H9 (cell line): Measurements from ENCODE around the gene ABCB6. TPM values are rescaled to one million over a fixed set of nuclear protein-coding genes. Genes with fewer than 3 reads are reported as not detected.

ENCODE experiments used
- DNase-seq: peaks from one replicate; pipeline ENCODE4 v3.0.0-alpha.2; 2017
- H2AFZ ChIP-seq: one replicate; pipeline ENCODE4 v1.6.1; 2013; ENCODE audit warnings: mild to moderate bottlenecking, low read length, control low read depth, moderate library complexity
- H2AK5ac ChIP-seq: 2 replicates; pipeline ENCODE4 v1.6.1; 2013; ENCODE audit warnings: low read length, control low read depth, mixed read lengths; ENCODE audit not compliant: insufficient read length
- H2BK120ac ChIP-seq: one replicate; pipeline ENCODE4 v1.6.1; 2013; ENCODE audit warnings: low read depth, mild to moderate bottlenecking, low read length, control low read depth, inconsistent platforms; ENCODE audit not compliant: poor library complexity, severe bottlenecking
- H2BK12ac ChIP-seq: 2 replicates; pipeline ENCODE4 v1.6.1; 2013; ENCODE audit warnings: low read length, control low read depth, mixed read lengths, low read depth; ENCODE audit not compliant: insufficient read length
- H2BK15ac ChIP-seq: 2 replicates; pipeline ENCODE4 v1.6.1; 2013; ENCODE audit warnings: low read depth, low read length, control low read depth
- H2BK20ac ChIP-seq: one replicate; pipeline ENCODE4 v1.6.1; 2013; ENCODE audit warnings: low read depth, mild to moderate bottlenecking, low read length, control low read depth, inconsistent platforms; ENCODE audit not compliant: poor library complexity, severe bottlenecking
- H2BK5ac ChIP-seq: 2 replicates; pipeline ENCODE4 v1.6.1; 2013; ENCODE audit warnings: low read length, control low read depth, mixed read lengths; ENCODE audit not compliant: insufficient read length
- H3K14ac ChIP-seq: 2 replicates; pipeline ENCODE4 v1.6.1; 2013; ENCODE audit warnings: low read length, control low read depth; ENCODE audit not compliant: insufficient read depth
- H3K18ac ChIP-seq: 2 replicates; pipeline ENCODE4 v1.6.1; 2013; ENCODE audit warnings: low read depth, mild to moderate bottlenecking, mixed read lengths, low read length, control low read depth; ENCODE audit not compliant: insufficient read length
- H3K23ac ChIP-seq: 2 replicates; pipeline ENCODE4 v1.6.1; 2013; ENCODE audit warnings: low read length, control low read depth, mixed read lengths, low read depth; ENCODE audit not compliant: insufficient read length
- H3K23me2 ChIP-seq: 2 replicates; pipeline ENCODE4 v1.6.1; 2013; ENCODE audit warnings: low read depth, mild to moderate bottlenecking, mixed read lengths, low read length, control low read depth; ENCODE audit not compliant: insufficient read length, poor library complexity, severe bottlenecking
- H3K27ac ChIP-seq: 2 replicates; pipeline ENCODE4 v1.5.1; 2013; ENCODE audit warnings: low read length, control low read depth, mixed read lengths, low read depth; ENCODE audit not compliant: insufficient read length
- H3K27me3 ChIP-seq: 2 replicates; pipeline ENCODE4 v1.6.1; 2013; ENCODE audit warnings: low read length, control low read depth, inconsistent platforms; ENCODE audit not compliant: insufficient read depth
- H3K4ac ChIP-seq: 2 replicates; pipeline ENCODE4 v1.6.1; 2013; ENCODE audit warnings: low read depth, mild to moderate bottlenecking, control low read depth, inconsistent platforms, low read length, moderate library complexity
- H3K4me1 ChIP-seq: 2 replicates; pipeline ENCODE4 v1.6.1; 2013; ENCODE audit warnings: low read length, control low read depth, inconsistent platforms; ENCODE audit not compliant: insufficient read depth
- H3K4me2 ChIP-seq: 2 replicates; pipeline ENCODE4 v1.6.1; 2013; ENCODE audit warnings: low read length, control low read depth, mixed read lengths; ENCODE audit not compliant: insufficient read length, insufficient read depth
- H3K56ac ChIP-seq: 2 replicates; pipeline ENCODE4 v1.6.1; 2013; ENCODE audit warnings: low read depth, mild to moderate bottlenecking, mixed read lengths, low read length, control low read depth; ENCODE audit not compliant: insufficient read length
- H3K79me1 ChIP-seq: 2 replicates; pipeline ENCODE4 v1.6.1; 2013; ENCODE audit warnings: low read depth, mild to moderate bottlenecking, moderate library complexity, low read length, control low read depth, inconsistent platforms; ENCODE audit not compliant: insufficient read depth, poor library complexity, severe bottlenecking
- H3K79me2 ChIP-seq: 2 replicates; pipeline ENCODE4 v1.6.1; 2013; ENCODE audit warnings: low read length, control low read depth, inconsistent platforms; ENCODE audit not compliant: insufficient read depth
- H3K9ac ChIP-seq: 2 replicates; pipeline ENCODE4 v1.6.1; 2013; ENCODE audit warnings: low read length, control low read depth, mixed read lengths; ENCODE audit not compliant: insufficient read length; ENCODE audit errors: extremely low read depth
- H3K9me3 ChIP-seq: one replicate; pipeline ENCODE4 v1.6.1; 2013; ENCODE audit warnings: low read depth, low read length, inconsistent platforms; ENCODE audit not compliant: control insufficient read depth
- H3T11ph ChIP-seq: one replicate; pipeline ENCODE4 v1.6.1; 2013; ENCODE audit warnings: mild to moderate bottlenecking, low read length, control low read depth, inconsistent platforms
- H4K20me1 ChIP-seq: one replicate; pipeline ENCODE4 v1.6.1; 2013; ENCODE audit not compliant: control insufficient read depth, insufficient read length, insufficient read depth
- H4K5ac ChIP-seq: 2 replicates; pipeline ENCODE4 v1.6.1; 2013; ENCODE audit warnings: low read depth, mild to moderate bottlenecking, mixed read lengths, low read length, control low read depth; ENCODE audit not compliant: insufficient read length
- H4K8ac ChIP-seq: replicated peaks from 2 replicates; pipeline ENCODE4 v1.6.1; 2013; ENCODE audit warnings: low read length, control low read depth, mixed read lengths, low read depth; ENCODE audit not compliant: insufficient read length
- H4K91ac ChIP-seq: 2 replicates; pipeline ENCODE4 v1.6.1; 2013; ENCODE audit warnings: low read depth, mild to moderate bottlenecking, moderate library complexity, mixed read lengths, low read length, control low read depth; ENCODE audit not compliant: insufficient read length
- H3K27ac Mint-ChIP-seq, 3 experiments: 2 replicates in 2 of 3; 3 replicates in 1 of 3; pipeline ENCODE4 v1.8.0; 2020 to 2021; ENCODE audit warnings: mixed read lengths in 3 of 3, mild to moderate bottlenecking in 1 of 3, moderate library complexity in 1 of 3
- H3K27me3 Mint-ChIP-seq: 2 replicates; pipeline ENCODE4 v1.8.0; 2021; ENCODE audit warnings: low read depth, mild to moderate bottlenecking, moderate library complexity, mixed read lengths
- H3K36me3 Mint-ChIP-seq, 3 experiments: 2 replicates in 2 of 3; 3 replicates in 1 of 3; pipeline ENCODE4 v1.8.0; 2020 to 2021; ENCODE audit warnings: low read depth in 3 of 3, mixed read lengths in 3 of 3; ENCODE audit not compliant: insufficient read depth in 1 of 3
- H3K4me1 Mint-ChIP-seq, 2 experiments: 2 replicates each; pipeline ENCODE4 v1.8.0; 2020; ENCODE audit warnings: mixed read lengths in 2 of 2
- H3K4me3 Mint-ChIP-seq, 2 experiments: 2 replicates in 1 of 2; 3 replicates in 1 of 2; pipeline ENCODE4 v1.8.0; 2020 to 2021; ENCODE audit warnings: mild to moderate bottlenecking in 2 of 2, mixed read lengths in 2 of 2, moderate library complexity in 1 of 2
- H3K9me3 Mint-ChIP-seq, 2 experiments: 2 replicates in 1 of 2; 3 replicates in 1 of 2; pipeline ENCODE4 v1.8.0; 2020; ENCODE audit warnings: mild to moderate bottlenecking in 2 of 2, mixed read lengths in 2 of 2, moderate library complexity in 1 of 2
- CTCF ChIP-seq: fragments of 200-600 bp; sonication (generic); conservative IDR thresholded peaks from 3 replicates; pipeline ENCODE4 v1.8.0; 2021; ENCODE audit warnings: antibody characterized with exemption, mild to moderate bottlenecking
- WGBS: extraction: QIAGEN DNeasy Blood & Tissue Kit; methylation state at CpG from one replicate; pipeline ENCODE4 v1.1.7; 2013; ENCODE audit warnings: missing lambda C conversion rate, low lambda C conversion rate, mixed read lengths; ENCODE audit not compliant: insufficient read length; ENCODE audit errors: extremely low coverage; 5-methylcytosine and 5-hydroxymethylcytosine counted together
- total RNA-seq: library from RNA; stranded (reverse); gene quantifications from 2 replicates; pipeline ENCODE4 v1.2.1, GENCODE V29; 2021

ABCB6 gene
- total RNA-seq, 1 experiment from 2014 or later, result 46.4 TPM

GRCh38 chr2:219176818-219177551 is 41.8 kb downstream of the ABCB6 start, which contains the start of gene CNPPD1:
Gene CNPPD1 (minus strand): TSS chr2:219176925. CDS start chr2:219176828, 97 bp downstream.
- Histone ChIP-seq H3T11ph (no peak within 1 kb of the TSS), H3K23ac (no peak within 1 kb of the TSS), H2AFZ (no peak within 1 kb of the TSS), H3K79me1 (peaks cover 3% of the 10 kb centered on the region), H3K79me2 (no peaks in the 10 kb centered on the region), H3K27me3 (no peaks in the 10 kb centered on the region), H2BK12ac (no peak within 1 kb of the TSS), H2BK5ac (no peak within 1 kb of the TSS), H3K23me2 (peaks cover 20% of the 10 kb centered on the region), H3K4me2 (peak within 1 kb of the TSS; percentile 99), H4K8ac (no peak within 1 kb of the TSS), H2BK120ac (no peak within 1 kb of the TSS), H2AK5ac (no peak within 1 kb of the TSS), H3K18ac (no peak within 1 kb of the TSS), H4K5ac (no peak within 1 kb of the TSS), H3K27ac (peak within 1 kb of the TSS; percentile 78), H4K91ac (no peak within 1 kb of the TSS), H3K14ac (no peak within 1 kb of the TSS), H4K20me1 (no peaks in the 10 kb centered on the region), H3K4me1 (0 out of 2 replicates have a peak, but pooled peaks cover 3% of the 10 kb centered on the region), H2BK20ac (no peak within 1 kb of the TSS), H3K4ac (no peak within 1 kb of the TSS), H2BK15ac (no peak within 1 kb of the TSS), H3K56ac (no peak within 1 kb of the TSS), H3K9ac (peak within 1 kb of the TSS; percentile 48), H3K9me3 (no peaks in the 10 kb centered on the region)
- H3K9me3 Mint-ChIP-seq, result no peaks in the 10 kb centered on the region; a peak in 1 of 5 replicates
- peak within 1 kb of the TSS; percentile 97 to 98 (median 97) for H3K27ac Mint-ChIP-seq
- no peak; the same call in 1 of the 3 replicates for TF ChIP-seq CTCF
- H3K4me1 Mint-ChIP-seq, result peaks cover 13 to 22% of the 10 kb centered on the region in 2 experiments
- peak; percentile 86 for DNase-seq
- no peaks in the 10 kb centered on the region; the same call in 1 of the 2 replicates for H3K27me3 Mint-ChIP-seq
- H3K36me3 Mint-ChIP-seq, result peaks cover 20 to 49% (median 41%) of the 10 kb centered on the region in 3 experiments
- H3K4me3 Mint-ChIP-seq, result peak within 1 kb of the TSS; percentile 90 to 93
- WGBS, result no CpG with 5 or more reads among the region's 69 CpGs
